NCI-H2171 (cell line): Measurements from ENCODE around the gene ACADSB.

Experiments used
- DNase-seq: peaks from one replicate; lab custom pipeline; 2025; lab: John Stamatoyannopoulos, UW

Gene ACADSB

GRCh38 chr10:123008355-123009104 is at the start of gene ACADSB, which contains the start of gene IKZF5:
TSS of gene ACADSB (plus strand) at chr10:123009006. CDS start at chr10:123009030, 24 bp downstream.
TSS of gene IKZF5 (minus strand) at chr10:123008795. CDS start at chr10:122998625, 10,170 bp downstream.
- DNase-seq, result peak; percentile 89

DNA sequence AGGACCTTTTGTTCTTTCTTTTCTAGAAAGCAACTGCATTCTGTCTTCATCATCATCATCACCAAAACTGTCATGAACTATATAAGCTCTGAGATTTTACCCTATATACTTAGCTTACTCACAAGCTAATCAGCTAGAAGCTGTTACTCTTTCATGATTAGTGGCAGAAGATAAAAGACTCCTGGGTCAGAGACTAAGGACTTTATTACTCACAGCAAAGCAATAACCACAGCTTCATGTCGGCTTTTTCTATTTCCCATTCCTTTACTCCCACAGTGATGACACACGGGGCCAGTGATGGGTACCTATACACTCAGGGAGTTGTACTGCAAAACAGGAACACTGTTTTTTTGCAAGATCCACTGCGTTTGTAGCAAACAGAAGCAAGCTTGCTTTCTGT is 46.4 kb upstream of the ACADSB start:
- DNase-seq, result no peak

DNA sequence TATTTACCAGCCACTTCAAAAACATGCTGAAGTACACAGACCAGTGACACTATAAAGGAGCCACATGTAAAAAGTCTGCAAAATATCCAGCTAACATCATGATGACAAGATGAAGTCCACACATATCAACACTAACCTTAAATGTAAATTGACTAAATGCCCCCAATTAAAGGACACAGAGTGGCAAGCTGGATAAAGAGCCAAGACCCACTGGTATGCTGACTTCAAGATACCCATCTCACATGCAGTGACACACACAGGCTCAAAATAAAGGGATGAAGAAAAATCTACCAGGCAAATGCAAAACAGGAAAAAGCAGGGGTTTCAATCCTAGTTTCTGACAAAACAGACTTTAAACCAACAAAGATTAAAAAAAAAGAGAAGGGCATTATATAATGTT is 41.9 kb upstream of the ACADSB start:
- no peak for DNase-seq

DNA sequence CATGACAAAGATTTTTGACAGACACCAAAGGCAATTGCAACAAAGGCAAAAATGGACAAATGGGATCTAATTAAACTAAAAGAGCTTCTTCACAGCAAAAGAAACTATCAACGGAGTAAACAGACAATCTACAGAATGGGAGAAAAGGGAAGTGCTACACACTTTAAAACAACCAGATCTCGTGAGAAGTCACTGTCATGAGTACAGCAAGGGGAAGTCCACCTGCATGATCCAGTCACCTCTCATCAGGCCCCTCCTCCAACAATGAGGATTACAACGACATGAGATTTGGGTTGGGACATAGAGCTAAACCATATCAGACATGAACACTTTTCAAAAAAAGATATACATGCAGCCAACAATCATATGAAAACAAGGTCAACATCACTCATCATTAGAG is 40.1 kb upstream of the ACADSB start:
- no peak for DNase-seq

GRCh38 chr10:122974023-122974422 is 34.8 kb upstream of the ACADSB start:
- DNase-seq, result no peak

GRCh38 chr10:122974543-122975064 is 34.2 kb upstream of the ACADSB start:
- DNase-seq, result no peak

- peak; percentile 67 for DNase-seq
Observed at GRCh38 chr10:122980209-122981065, 28.4 kb upstream of the ACADSB start, which contains the start of gene PSTK. TSS of gene PSTK (plus strand) at chr10:122980401. CDS start at chr10:122980480, 79 bp downstream.

DNA sequence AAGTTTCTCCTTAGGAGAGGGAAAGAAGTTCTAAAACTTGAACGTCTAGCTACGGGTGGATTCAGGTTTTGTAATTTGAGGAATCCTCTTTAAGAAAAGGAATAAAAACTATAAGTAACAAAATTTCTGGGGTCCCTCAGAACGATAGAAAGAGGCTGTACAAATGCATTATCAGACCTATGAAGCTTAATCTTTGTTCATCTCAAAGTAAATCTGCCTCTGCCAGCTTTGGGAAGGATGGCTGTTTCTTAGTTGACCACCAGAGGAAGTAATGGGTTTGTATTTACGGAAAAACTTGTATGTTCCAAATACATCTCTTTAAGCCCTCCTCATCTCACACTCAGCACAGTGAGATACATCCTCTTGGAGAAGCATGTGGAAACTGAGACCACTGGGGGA is 27.7 kb upstream of the ACADSB start:
- DNase-seq, result no peak

GRCh38 chr10:122983898-122984297 is 24.9 kb upstream of the ACADSB start:
- DNase-seq, result no peak

GRCh38 chr10:122984708-122985107 is 24.1 kb upstream of the ACADSB start:
- no peak for DNase-seq

DNA sequence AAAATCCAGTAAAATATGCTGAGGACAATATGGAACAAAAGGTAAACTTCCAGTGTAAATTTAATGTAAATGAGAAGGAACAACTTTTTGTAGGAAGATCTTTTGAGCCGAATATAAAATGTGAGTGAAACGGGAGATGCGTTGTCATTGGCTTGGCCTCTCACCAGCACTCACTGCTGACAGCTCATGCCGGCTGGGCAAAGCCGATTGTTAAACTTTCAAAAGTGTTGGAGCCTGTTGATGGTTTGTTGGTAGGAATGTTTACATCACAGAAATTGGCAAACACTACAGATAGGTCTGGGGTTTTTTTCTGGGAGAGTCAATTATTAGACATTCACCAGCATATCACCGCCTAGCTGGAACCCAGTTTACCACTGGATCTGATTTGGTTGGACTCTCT is 22.5 kb upstream of the ACADSB start:
- no peak for DNase-seq

DNA sequence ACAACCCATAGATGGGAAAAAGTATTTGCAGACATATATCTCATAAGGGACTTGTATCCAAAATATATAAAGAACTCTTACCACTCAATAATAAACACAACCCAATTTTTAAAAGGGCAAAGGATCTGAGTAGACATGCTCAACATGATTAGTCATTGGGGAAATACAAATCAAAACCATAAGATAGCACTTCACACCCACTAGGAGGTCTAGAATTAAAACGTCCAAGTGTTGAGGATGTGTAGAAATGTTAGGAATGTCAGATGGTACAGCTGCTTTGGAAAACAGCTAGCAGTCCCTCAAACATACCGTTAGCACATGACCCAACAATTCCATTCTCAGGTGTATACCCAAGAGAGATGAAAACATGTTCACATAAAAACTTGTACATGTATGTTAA is 20.3 kb upstream of the ACADSB start:
- no peak for DNase-seq

- no peak for DNase-seq
Observed at GRCh38 chr10:122990278-122990677, 18.5 kb upstream of the ACADSB start.

GRCh38 chr10:122992031-122992585 is 16.7 kb upstream of the ACADSB start:
- DNase-seq, result no peak

DNA sequence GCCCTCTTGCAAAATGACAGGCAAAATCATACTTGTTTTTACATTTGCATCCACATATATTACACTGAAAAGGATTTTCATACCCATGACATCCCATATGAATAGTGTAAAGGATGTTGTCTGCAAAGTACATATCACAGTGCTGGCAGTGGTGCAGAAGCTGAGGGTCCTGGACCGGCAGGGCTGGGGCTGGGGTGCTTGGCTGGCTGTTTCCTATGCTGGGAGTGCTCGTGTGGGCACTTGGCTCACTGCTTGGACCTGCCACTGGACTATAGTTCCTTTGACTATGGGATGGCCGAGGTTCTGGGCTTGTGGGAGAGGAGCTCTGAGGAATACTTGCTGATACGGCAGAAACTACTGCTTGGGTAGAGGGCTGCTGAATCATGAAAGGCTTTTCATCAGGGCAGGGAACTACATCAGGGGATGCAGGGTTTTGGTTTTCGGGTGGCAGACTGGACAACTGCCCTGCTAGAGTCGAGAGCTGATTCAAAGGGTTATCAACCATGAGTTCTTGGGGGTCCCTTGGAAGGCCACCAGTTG is 14.9 kb upstream of the ACADSB start:
- no peak for DNase-seq

- no peak for DNase-seq
Observed at GRCh38 chr10:122995936-122996335, 12.9 kb upstream of the ACADSB start.

- DNase-seq, result no peak
Observed at GRCh38 chr10:122997864-122998263, 10.9 kb upstream of the ACADSB start.

- no peak for DNase-seq
Observed at GRCh38 chr10:122998360-122998917, 10.4 kb upstream of the ACADSB start.

GRCh38 chr10:122998934-122999333 is 9.9 kb upstream of the ACADSB start:
- DNase-seq, result no peak

DNA sequence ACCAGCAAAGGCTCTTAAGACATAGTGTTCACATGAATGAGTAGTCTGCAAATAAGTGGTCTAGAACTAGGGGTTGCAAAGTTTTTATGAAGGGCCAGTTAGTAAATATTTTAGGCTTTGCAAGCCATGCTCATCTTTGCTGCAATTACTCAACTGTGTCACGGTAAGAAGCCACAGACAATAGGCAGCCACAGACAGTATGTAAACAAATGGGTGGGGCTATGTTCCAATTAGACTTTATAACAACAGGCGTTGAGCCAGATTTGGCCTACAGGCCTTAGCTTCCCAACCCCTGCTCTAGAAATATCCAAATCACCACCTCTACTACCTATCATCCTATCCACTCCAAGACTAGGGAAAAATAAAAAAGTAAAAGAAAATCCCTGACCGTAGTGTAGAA is 9.5 kb upstream of the ACADSB start:
- DNase-seq, result no peak

- no peak for DNase-seq
Observed at GRCh38 chr10:123000155-123000554, 8.7 kb upstream of the ACADSB start.

GRCh38 chr10:123001370-123001769 is 7.4 kb upstream of the ACADSB start:
- no peak for DNase-seq
